Fibroblast of lung (primary cell): ENCODE data around the gene RASA3. TPM values are rescaled to one million over a fixed set of nuclear protein-coding genes. Genes with fewer than 3 reads are reported as not detected.
A peak's percentile ranks its signal among the peaks of the same experiment; 100 is the strongest.
"Not testable (repeated sequence)": the region's sequence is repeated elsewhere in the genome, so short reads cannot be mapped to it uniquely, and the experiment has no call there.

Experiments
- DNase-seq, 2 donors: peaks; one replicate each; pipeline versions ENCODE4 v3.0.0 to v3.0.0-alpha.2; 2010; ENCODE audit warnings: low read depth in 2 of 2
- H2AFZ ChIP-seq: 2 replicates; pipeline ENCODE4 v1.5.1; 2012; ENCODE audit warnings: low read length, control low read depth, inconsistent platforms
- H3K27ac ChIP-seq: 2 replicates; pipeline ENCODE4 v1.5.1; 2011; ENCODE audit warnings: low read length, control low read depth; ENCODE audit not compliant: insufficient read depth
- H3K27me3 ChIP-seq: 2 replicates; pipeline ENCODE4 v1.5.1; 2011; ENCODE audit warnings: mild to moderate bottlenecking, low read length; ENCODE audit not compliant: control insufficient read depth, insufficient read depth
- H3K36me3 ChIP-seq: 2 replicates; pipeline ENCODE4 v1.5.1; 2011; ENCODE audit warnings: low read length; ENCODE audit not compliant: control insufficient read depth, insufficient read depth
- H3K4me1 ChIP-seq: 2 replicates; pipeline ENCODE4 v1.5.1; 2011; ENCODE audit warnings: low read length; ENCODE audit not compliant: control insufficient read depth, insufficient read depth; ENCODE audit errors: extremely low read depth
- H3K4me2 ChIP-seq: 2 replicates; pipeline ENCODE4 v1.5.1; 2011; ENCODE audit warnings: low read length, control low read depth; ENCODE audit not compliant: insufficient read depth; ENCODE audit errors: extremely low read depth
- H3K4me3 ChIP-seq, 4 experiments: fragments of 200-600 bp in 1 of 4; sonication (generic) in 1 of 4; replicated peaks in 1 of 4; 2 replicates each; pipeline ENCODE4 v1.5.1; 2011 to 2016; ENCODE audit warnings: low read length in 4 of 4, low read depth in 3 of 4, mild to moderate bottlenecking in 3 of 4, control low read depth in 2 of 4, inconsistent platforms in 1 of 4, mixed read lengths in 1 of 4; ENCODE audit not compliant: insufficient read depth in 1 of 4; ENCODE audit errors: control extremely low read depth in 1 of 4
- H3K79me2 ChIP-seq: 2 replicates; pipeline ENCODE4 v1.5.1; 2012; ENCODE audit warnings: mild to moderate bottlenecking, low read length, inconsistent platforms; ENCODE audit not compliant: control insufficient read depth, insufficient read depth
- H3K9ac ChIP-seq: 2 replicates; pipeline ENCODE4 v1.5.1; 2011; ENCODE audit warnings: mild to moderate bottlenecking, low read length, control low read depth; ENCODE audit not compliant: insufficient read depth
- H3K9me3 ChIP-seq: 2 replicates; pipeline ENCODE4 v1.5.1; 2012; ENCODE audit warnings: low read depth, low read length; ENCODE audit not compliant: control insufficient read depth, insufficient read depth
- H4K20me1 ChIP-seq: 2 replicates; pipeline ENCODE4 v1.5.1; 2011; ENCODE audit warnings: low read length; ENCODE audit not compliant: control insufficient read depth, insufficient read depth; ENCODE audit errors: extremely low read depth
- EZH2 ChIP-seq: IDR thresholded peaks from 2 replicates; pipeline ENCODE4 v1.5.1; 2012; ENCODE audit warnings: low read length, control low read depth, mild to moderate bottlenecking; ENCODE audit errors: missing control alignments
- polyA plus RNA-seq, 2 donors: library from polyadenylated mRNA; depleted of rRNA in 1 of 2; stranded (reverse) in 1 of 2; unstranded in 1 of 2; fragments of >200 nt; gene quantifications; 2 replicates each; pipeline ENCODE4 v1.2.1, GENCODE V29; 2011 to 2012; ENCODE audit warnings: missing spikeins in 1 of 2
- total RNA-seq: library from RNA; depleted of rRNA; stranded (reverse); fragments of >200 nt; gene quantifications from 2 replicates; pipeline ENCODE4 v1.2.1, GENCODE V29; 2014
- TF ChIP-seq, protein P1 (sequence below), 2 donors: IDR thresholded peaks in 1 of 2; conservative IDR thresholded peaks in 1 of 2; 1 replicate in 1 of 2; 2 replicates in 1 of 2; pipeline ENCODE4 v1.5.1; 2011 to 2012; ENCODE audit warnings: low read length in 2 of 2, control low read depth in 1 of 2, inconsistent platforms in 1 of 2, low read depth in 1 of 2, mild to moderate bottlenecking in 1 of 2

The RASA3 gene
- total and polyA plus RNA-seq, 2 donors (not counting 1 experiment from before 2014, with no cell fraction given), result 26.6 to 31.1 TPM

DNA sequence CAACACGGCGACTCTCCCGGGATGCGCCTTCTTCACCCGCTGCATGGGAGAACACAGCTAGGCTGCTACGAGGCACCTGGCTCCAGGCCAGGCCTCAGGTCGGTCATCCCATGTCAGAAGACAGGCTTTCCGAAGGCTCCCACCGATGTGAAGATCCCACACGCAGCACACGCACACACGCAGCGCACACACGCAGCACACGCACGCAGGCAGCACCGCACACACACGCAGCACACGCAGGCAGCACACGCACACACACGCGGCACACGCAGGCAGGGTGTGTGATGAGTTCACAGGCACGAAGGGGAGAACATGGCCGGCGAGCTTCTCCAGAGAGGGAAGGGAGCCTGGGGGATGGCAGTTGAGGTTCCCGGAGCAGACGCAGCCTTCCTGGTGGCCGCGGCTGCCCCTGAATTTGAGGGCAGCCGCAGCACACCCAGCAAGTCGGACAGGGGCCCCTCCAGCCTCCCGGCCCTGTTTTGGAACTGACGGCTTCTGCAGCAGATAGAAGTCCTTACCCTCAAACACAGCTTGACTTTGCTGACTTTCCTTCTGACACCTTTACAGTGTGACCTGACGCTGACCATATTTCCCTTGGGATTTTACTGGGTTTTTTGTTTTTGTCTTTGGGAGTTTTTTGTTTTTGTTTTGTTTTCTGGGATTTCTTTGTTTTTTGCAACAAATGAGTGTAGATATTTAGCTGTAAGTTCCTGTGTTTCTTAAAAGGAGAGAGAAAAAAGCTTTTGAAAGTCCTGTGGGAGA lies 55.9 kb downstream of the RASA3 start:
- H3K9me3 ChIP-seq, result no peaks in the 10 kb centered on the region
- H3K9ac ChIP-seq, result no peak overlapping the region
- no peak overlapping the region for H2AFZ ChIP-seq
- no peak overlapping the region for H3K4me3 ChIP-seq
- peak overlapping the region; percentile 54 for H3K27ac ChIP-seq
- H3K4me1 ChIP-seq, result peaks cover 9% of the 10 kb centered on the region
- no peak overlapping the region for H3K4me2 ChIP-seq
- no peaks in the 10 kb centered on the region for H3K27me3 ChIP-seq
- TF ChIP-seq EZH2, result no peak
- peaks cover 13% of the 10 kb centered on the region for H3K36me3 ChIP-seq
- no peaks in the 10 kb centered on the region for H4K20me1 ChIP-seq
- H3K79me2 ChIP-seq, result peaks cover 88% of the 10 kb centered on the region
- DNase-seq, result no peak

DNA sequence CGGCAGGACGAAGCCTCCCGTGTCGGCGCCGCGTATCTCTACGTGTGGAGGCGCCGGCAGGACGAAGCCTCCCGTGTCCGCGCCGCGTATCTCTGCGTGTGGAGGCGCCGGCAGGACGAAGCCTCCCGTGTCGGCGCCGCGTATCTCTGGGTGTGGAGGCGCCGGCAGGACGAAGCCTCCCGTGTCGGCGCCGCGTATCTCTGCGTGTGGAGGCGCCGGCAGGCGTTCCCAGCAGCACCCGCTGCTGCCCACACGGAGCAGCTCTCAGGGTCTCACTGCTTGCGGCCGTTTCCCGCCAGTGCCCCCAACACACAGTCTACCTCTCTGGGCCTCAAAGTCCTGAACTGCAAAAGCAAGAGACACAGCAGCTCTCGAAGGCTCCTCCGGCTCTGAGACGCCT lies 56.6 kb downstream of the RASA3 start:
- Histone ChIP-seq H3K79me2 (peaks cover 86% of the 10 kb centered on the region), H3K36me3 (peaks cover 13% of the 10 kb centered on the region)
- not testable (repeated sequence) for H3K27me3 ChIP-seq, H3K4me3 ChIP-seq, H3K27ac ChIP-seq, H2AFZ ChIP-seq, DNase-seq, H3K4me1 ChIP-seq, H3K4me2 ChIP-seq, H3K9ac ChIP-seq, H3K9me3 ChIP-seq, H4K20me1 ChIP-seq

DNA sequence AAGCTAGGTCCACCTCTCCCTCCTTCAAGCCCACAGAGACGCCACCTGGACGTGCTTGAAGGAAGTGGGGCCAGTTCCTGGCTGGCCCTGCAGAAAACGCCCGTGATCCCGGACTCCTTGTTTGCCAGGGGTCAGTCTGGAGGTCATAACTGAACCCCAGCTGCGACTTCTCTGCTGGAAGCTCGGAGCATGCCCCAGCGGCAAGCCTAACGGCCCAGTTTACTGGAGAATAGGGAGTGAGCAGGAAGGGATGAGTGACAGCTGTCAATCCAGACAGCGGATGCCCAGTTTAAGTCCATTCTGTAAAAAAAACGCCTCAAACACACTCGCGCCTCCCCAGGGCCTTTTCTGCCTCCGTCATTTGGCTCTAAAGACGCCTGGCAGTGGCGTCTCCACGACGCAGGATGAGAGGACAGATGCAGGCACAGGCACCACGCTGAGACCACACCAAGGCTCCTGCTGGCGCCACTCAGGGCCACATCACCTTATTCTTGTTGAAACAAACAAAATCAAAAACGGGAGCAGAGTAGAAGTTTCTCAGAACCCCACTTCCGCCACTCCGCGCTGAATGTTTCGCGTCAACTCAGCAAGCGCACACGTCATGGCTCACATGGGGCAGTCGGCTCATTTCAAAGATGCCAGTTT lies 57.6 kb downstream of the RASA3 start:
- H3K79me2 ChIP-seq, result peaks cover 80% of the 10 kb centered on the region
- no peak overlapping the region for H3K4me3 ChIP-seq
- TF ChIP-seq, protein P1, sequence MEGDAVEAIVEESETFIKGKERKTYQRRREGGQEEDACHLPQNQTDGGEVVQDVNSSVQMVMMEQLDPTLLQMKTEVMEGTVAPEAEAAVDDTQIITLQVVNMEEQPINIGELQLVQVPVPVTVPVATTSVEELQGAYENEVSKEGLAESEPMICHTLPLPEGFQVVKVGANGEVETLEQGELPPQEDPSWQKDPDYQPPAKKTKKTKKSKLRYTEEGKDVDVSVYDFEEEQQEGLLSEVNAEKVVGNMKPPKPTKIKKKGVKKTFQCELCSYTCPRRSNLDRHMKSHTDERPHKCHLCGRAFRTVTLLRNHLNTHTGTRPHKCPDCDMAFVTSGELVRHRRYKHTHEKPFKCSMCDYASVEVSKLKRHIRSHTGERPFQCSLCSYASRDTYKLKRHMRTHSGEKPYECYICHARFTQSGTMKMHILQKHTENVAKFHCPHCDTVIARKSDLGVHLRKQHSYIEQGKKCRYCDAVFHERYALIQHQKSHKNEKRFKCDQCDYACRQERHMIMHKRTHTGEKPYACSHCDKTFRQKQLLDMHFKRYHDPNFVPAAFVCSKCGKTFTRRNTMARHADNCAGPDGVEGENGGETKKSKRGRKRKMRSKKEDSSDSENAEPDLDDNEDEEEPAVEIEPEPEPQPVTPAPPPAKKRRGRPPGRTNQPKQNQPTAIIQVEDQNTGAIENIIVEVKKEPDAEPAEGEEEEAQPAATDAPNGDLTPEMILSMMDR (conservative IDR thresholded peaks at IDR 0.05 in 1 of 2, IDR thresholded peaks at IDR 0.05 in 1 of 2; ENCODE audit: low read depth in 1 of 2, low read length in 2 of 2), result no peak
- TF ChIP-seq EZH2, result no peak
- H4K20me1 ChIP-seq, result no peaks in the 10 kb centered on the region
- H3K36me3 ChIP-seq, result peaks cover 15% of the 10 kb centered on the region
- no peak overlapping the region for H3K4me2 ChIP-seq
- no peak for DNase-seq
- H3K27me3 ChIP-seq, result no peaks in the 10 kb centered on the region
- no peak overlapping the region for H2AFZ ChIP-seq
- H3K9ac ChIP-seq, result no peak overlapping the region
- no peak overlapping the region for H3K27ac ChIP-seq
- no peaks in the 10 kb centered on the region for H3K9me3 ChIP-seq
- peaks cover 9% of the 10 kb centered on the region for H3K4me1 ChIP-seq
